HFF-Myc (cell line): Measurements from ENCODE around the gene PAX7.

Source experiments
- DNase-seq: peaks from one replicate; pipeline ENCODE4 v3.0.0-alpha.2; 2011; ENCODE audit warnings: low read depth; ENCODE audit errors: extremely low read depth
- H3K4me3 ChIP-seq: replicated peaks from 2 replicates; pipeline ENCODE4 v1.5.1; 2011; ENCODE audit warnings: low read depth, mild to moderate bottlenecking, control low read depth, low read length
- CTCF ChIP-seq: IDR thresholded peaks from 2 replicates; pipeline ENCODE4 v1.5.1; 2012; ENCODE audit warnings: mild to moderate bottlenecking, low read depth, low read length, control low read depth; ENCODE audit errors: missing control alignments

The PAX7 gene

DNA sequence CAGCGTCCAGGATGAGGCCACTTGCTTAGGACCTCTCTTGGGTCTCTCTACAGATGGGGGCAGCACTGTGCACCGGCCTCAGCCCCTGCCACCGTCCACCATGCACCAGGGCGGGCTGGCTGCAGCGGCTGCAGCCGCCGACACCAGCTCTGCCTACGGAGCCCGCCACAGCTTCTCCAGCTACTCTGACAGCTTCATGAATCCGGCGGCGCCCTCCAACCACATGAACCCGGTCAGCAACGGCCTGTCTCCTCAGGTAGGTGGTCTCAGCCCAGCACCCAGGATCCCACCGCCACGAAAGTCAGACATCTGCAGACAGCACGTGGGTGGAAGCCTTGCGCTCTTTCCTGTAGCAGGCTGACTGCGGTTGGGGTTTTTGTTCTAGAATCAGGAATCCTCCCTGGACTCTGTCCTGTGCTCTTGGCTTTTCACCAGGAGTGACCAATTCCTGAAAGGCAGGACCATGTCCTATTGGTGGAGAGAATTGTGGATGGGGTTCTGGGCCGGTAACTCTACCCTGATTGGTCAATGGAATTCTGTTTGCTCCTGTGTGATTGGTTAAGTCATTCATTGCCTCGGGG is 72.5 kb downstream of the PAX7 start:
- no peak for DNase-seq
- TF ChIP-seq CTCF, result no peak
- no peak overlapping the region for H3K4me3 ChIP-seq

DNA sequence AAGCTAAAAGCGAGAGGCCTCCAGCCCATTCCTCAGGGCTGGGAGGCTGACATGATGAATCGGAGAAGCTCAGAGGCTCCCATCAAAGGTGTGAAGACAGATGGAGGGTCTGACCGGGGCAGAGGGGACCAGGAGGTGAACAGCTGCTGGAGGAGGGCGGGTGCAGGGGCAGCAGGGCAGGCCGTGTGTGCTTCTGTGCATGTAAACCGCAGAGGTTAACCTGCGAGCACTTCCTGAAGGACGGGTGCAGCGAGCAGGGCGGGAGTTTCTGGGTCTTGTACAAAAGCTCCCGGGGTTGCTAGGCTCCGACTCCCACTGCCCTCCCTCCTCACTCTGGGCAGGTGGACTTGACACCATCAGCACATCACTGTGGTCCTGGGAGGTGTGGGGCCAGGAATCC is 75.2 kb downstream of the PAX7 start:
- no peak for TF ChIP-seq CTCF
- no peak for DNase-seq
- no peak overlapping the region for H3K4me3 ChIP-seq

GRCh38 chr1:18707696-18708257 is 77.1 kb downstream of the PAX7 start:
- no peak for DNase-seq
- no peak for TF ChIP-seq CTCF
- no peak overlapping the region for H3K4me3 ChIP-seq

GRCh38 chr1:18710002-18710401 is 79.4 kb downstream of the PAX7 start:
- H3K4me3 ChIP-seq, result no peak overlapping the region
- no peak for DNase-seq
- TF ChIP-seq CTCF, result no peak

DNA sequence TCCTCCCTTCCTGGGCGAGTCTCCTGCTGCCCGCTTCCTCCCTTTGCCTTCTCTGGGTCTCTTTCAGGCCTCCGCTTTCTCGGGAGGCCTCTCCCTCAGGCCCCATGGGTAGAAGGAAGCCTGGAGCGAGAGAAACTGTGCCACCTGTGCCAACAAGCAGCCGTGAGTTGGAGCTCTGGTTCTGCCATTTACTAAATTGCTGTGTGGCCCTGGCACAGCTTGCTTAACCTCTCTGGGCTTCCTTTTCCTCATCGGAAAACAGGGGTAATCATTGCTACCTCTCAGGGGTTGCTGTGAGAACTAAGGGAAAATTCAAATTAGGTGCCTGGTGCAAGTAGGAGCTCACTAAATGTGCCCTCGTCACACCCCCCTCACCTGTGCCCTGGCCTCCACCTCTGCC is 80.4 kb downstream of the PAX7 start:
- DNase-seq, result no peak
- H3K4me3 ChIP-seq, result no peak overlapping the region
- no peak for TF ChIP-seq CTCF

DNA sequence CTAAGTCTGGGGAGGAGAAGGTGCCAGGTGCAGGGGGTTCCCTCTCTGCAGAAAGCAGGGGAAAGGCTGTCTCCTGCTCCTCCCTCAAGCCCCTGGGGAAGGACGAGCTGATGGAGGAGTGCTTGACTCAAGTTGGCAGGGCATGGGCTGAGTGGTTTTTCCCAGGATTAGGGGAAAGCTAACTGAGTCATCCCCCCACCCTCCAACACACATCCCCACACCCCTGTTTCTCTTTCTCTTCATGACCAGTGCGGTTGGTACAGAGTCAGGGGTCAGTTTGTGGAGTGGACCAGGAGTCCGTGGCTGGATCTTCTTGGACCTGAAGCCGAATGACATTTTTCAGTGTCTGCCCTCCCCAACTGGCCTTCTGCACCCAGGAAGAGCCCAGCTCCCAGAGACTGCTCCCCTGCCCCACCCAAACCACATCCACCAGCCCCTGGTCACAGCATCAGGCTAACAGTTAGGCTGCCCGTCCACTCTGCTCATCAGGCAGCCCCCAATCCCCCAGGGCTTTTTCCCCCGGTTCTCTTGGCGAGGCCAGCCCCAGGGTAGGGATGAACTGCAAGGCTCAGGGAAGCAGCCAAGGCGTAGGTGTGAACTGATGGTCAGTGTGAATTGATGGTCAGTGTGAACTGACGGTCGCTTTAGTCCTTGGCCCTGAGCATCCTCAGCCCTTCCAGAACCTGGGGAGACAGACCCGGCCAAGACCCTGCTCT is 81.0 kb downstream of the PAX7 start:
- DNase-seq, result no peak
- no peak for TF ChIP-seq CTCF
- no peak overlapping the region for H3K4me3 ChIP-seq
